HG03064 (cell line): Measurements from ENCODE around the gene METTL27.
A peak's percentile ranks its signal among the peaks of the same experiment; 100 is the strongest.
"Not testable (repeated sequence)": the region's sequence is repeated elsewhere in the genome, so short reads cannot be mapped to it uniquely, and the experiment has no call there.

Source experiments
- ATAC-seq: cut with Tn5 transposase; IDR thresholded peaks from one replicate; pipeline ENCODE4 v1.9.1; 2021; ENCODE audit warnings: low read depth; ENCODE audit not compliant: unreplicated experiment

METTL27 gene

GRCh38 chr7:73842067-73842976 is at the start of gene METTL27:
TSS of gene METTL27 (minus strand) at chr7:73842516. CDS start at chr7:73842140, 376 bp downstream.
- peak; percentile 86 for ATAC-seq

DNA sequence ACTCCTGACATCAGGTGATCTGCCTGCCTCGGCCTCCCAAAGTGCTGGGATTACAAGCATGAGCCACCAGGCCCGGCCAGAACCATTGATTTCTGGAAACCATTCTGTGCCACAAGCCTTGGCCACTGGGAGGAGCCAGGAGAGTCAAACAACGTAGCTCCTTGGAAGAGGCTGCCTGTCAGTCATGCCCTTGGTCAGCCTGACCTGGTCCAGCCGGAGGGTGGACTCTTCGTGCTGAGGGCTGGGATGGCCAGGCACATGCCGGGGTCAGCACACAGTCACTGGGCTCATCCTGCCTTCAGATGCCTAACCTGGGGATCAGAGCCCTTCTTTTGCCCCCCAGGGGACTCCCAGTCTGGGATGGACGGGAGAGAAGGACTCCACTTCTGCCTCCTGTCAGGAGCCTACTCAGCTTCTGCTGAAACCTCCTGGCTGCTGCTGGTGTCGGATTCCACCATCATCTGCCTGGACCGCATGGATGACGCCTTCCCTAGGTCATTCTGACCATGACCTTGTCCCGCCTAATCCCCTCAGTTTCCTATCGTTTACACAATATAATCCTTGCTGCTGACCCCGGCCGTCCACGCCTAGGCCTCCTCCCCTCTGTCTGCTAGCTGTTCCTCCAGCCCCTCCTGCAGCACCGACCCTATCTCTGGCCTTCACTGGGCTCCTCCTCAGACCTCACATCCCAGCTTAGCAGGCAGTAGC is 49.0 kb upstream of the METTL27 start:
- ATAC-seq, result no peak

- no peak for ATAC-seq
Observed at GRCh38 chr7:73890555-73891147, 48.3 kb upstream of the METTL27 start.

GRCh38 chr7:73888959-73889358 is 46.6 kb upstream of the METTL27 start:
- ATAC-seq, result no peak

GRCh38 chr7:73887762-73888161 is 45.4 kb upstream of the METTL27 start:
- ATAC-seq, result no peak

- no peak for ATAC-seq
Observed at GRCh38 chr7:73885975-73886798, 43.9 kb upstream of the METTL27 start.

DNA sequence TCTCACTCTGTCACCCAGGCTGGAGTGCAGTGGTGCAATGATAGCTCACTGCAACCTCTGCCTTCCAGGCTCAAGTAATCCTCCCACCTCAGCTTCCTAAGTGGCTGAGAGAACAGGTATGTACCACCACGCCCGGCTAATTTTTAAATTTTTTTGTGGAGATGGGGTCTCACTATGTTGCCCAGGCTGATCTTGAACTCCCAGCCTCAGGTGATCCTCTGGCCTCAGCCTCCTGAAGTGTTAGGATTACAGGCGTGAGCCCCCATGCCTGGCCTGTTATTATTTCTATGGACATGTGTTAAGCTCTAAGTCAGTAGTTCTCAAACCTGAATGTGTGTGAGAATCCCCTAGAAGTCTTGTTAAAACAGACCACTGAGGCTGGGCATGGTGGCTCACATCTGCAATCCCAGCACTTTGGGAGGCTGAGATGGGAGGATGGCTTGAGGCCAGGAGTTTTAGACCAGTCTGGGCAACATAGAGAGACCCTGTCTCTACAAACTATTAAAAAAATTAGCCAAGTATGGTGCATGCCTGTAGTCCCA is 43.2 kb upstream of the METTL27 start:
- no peak for ATAC-seq

DNA sequence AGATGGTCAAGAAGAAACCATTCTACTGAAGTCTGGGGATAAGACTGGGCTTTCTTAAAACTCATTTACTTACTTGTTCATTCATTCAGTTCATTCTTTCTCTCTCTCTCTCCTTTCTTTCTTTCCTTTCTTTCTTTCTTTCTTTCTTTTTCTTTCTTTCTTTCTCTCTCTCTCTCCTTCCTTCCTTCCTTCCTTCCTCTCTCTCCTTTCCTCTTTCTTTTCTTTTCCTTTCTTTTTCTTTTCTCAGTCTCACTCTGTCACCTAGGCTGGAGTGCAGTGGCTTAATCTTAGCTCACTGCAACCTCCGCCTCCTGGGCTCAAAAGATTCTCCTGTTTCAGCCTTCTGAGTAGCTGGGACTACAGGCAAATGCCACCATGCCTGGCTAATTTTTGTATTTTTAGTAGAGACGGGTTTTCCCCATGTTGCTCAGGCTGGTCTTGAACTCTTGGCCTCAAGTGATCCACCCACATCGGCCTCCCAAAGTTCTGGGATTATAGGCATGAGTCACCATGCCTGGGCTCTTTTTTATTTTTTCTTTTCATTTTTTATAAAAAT is 42.6 kb upstream of the METTL27 start:
- ATAC-seq, result not testable (repeated sequence)

DNA sequence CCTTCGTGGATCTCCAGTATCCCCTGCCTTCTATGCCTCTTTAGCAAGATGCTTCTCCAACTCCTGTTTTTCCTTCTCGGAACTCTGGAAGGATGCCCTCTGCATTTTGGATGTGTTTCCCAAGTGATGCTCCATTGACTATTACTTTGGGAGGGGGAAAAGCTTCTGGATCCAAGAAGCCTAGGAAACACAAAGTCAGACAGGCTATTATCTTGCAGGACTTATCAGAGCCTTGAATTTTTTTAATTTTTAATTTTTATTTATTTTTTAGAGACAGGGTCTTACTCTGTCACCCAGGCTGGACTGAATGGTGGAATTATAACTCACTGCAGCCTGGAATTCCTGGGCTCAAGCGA is 39.7 kb upstream of the METTL27 start:
- no peak for ATAC-seq

GRCh38 chr7:73881352-73882046 is 39.2 kb upstream of the METTL27 start:
- no peak for ATAC-seq

DNA sequence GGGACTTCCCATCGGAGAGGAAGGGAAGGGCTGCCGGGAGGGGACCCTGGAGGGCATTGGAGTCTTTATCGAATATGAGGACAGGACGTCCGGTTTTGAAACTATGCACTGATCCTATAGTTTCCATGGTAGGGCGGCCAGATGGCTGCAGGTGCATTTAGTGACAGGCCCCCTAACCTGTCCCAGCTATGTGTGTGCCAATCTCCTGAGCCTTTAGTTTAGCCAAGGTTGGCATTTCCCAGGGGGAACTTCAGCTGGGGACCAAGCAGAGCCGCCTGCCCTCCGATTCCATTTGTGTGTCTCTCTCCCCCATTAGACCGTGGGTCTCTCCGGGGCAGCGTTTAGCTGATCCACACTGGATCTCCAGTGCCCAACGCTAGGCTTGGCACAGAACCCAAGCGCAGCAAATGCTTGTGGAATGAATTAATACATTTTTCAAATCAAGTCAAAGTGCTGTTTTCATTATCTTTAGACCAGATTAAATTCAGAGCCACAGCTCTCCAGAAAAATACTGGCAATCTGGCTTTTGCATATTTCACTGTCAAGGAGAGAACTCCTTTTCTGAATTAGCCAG is 38.5 kb upstream of the METTL27 start:
- no peak for ATAC-seq

DNA sequence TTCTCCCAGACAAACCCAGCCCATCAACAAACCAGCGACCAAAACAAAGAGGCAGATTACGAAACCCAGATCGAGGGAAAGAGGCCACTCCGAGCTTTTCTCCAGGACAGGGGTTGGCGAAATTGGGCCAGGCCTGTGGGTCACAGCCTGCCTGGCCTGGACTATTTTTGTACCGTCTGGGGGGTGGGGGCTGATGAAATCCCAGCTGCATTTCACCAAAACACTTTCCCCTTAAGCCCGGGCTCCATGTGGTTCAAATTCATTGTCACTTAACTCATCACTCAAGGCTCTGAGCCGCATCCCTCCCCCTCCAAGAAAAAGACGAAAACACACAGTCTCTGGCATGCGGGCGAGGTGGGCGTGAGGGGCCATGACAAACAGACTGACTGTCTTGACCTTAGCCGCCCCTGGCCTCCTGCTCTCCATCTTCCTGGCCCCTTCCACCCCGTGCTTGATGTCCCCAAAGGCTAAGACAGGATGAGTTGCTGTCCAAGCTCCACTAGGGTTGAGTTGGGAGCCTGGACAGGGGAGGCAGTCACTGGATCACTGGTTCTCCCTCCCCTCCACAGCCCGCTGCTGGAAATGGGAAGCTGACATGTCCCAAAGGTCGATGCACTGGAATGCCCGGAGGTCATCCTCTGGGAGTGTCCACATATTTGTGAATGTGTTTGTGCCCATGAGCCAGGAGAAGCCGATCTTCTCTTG is 37.8 kb upstream of the METTL27 start:
- ATAC-seq, result no peak

GRCh38 chr7:73876973-73877372 is 34.7 kb upstream of the METTL27 start:
- ATAC-seq, result no peak

- ATAC-seq, result no peak
Observed at GRCh38 chr7:73876361-73876760, 34.0 kb upstream of the METTL27 start.

DNA sequence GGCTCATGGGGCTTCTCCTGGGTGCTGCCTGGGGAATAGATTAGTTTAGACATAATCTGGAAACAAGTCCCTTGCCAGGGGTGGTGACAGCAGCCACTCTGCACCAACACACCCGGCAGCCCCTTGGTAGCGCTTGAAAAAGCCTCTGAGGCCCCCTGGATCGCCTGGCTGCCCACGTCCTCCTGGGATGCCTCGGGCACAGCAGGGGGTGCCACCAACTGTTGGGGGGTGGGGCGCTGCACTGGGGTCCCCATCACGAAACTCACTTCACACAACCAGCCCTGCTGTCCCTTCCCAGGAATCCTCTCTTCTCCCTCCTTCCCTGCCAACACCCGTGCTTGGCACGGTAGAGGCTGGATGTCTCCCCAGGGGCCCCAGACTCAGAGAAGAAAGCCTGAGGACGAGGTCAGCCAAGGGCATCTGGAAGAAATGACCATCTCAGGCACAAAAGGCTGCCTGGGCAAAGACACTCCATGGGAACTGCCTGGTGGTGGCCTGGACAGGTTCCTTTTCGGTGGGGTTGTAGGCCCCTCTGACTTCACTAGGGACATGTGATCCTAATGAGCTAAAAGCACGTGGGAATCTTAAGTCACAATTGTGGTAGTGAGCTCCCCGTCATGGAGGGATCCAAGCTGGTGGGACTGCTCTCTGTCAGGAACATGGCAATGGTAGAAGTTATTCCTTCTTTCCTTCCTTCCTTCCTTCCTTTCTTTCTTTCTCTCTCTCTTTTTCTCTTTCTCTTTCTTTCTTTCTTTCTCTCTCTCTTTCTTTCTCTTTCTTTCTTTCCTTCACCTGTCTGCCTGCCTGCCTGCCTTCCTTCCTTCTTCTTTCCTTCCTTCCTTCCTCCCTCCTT is 30.0 kb upstream of the METTL27 start:
- ATAC-seq, result no peak

DNA sequence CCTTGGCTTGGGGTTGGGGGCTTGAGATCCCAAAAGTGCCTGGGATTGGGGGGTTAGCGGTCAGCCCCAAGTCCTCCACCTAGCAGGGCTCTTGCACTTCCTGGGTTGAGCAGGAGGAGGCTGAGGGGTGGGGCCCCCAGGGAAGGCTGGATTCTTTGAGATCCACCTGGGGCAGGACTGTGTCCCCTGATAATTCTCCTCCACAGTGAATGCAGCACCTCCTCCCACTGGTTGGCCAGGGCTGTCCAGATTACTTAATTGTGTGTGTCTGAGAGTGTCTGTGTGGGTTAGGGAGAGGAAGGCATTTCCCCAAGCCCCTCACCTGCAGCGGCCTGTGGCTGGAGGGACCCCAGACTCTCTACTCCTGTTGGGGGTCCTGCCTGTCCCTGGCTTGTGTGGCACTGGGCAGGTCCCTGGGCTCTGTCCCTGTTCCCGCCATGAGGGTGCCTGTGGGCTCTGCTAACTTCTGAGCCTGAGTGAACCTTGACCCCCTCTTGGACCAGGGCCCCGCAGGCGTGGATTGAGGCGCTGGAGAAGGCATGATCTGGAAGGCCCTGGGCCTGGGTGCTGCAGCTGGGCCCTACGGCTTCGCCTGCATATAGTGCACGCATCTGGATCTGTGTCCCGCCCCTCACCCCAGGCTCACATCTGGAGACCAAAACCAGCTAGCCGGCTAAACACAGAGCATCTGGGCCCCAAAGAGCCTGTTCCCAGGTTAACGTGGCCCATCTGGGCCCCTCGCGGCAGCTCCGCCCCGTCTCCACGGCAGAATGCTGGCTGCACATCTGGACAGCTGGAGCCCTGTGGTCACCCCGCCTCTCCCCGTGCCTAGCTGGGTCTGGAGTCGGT is 29.1 kb upstream of the METTL27 start:
- no peak for ATAC-seq

- ATAC-seq, result no peak
Observed at GRCh38 chr7:73870041-73870492, 27.8 kb upstream of the METTL27 start.
